AG09319 (cell line): ENCODE results near the gene SORL1.

Source experiments
- DNase-seq: peaks from one replicate; pipeline ENCODE4 v3.0.0-alpha.2; 2010; ENCODE audit warnings: low read depth; ENCODE audit errors: extremely low read depth
- CTCF ChIP-seq: IDR thresholded peaks from 2 replicates; pipeline ENCODE4 v1.5.1; 2011; ENCODE audit warnings: low read depth, mild to moderate bottlenecking, inconsistent platforms, low read length, moderate library complexity

The SORL1 gene

GRCh38 chr11:121583825-121584224 is 131.7 kb downstream of the SORL1 start:
- DNase-seq = no peak
- no peak for TF ChIP-seq CTCF

DNA sequence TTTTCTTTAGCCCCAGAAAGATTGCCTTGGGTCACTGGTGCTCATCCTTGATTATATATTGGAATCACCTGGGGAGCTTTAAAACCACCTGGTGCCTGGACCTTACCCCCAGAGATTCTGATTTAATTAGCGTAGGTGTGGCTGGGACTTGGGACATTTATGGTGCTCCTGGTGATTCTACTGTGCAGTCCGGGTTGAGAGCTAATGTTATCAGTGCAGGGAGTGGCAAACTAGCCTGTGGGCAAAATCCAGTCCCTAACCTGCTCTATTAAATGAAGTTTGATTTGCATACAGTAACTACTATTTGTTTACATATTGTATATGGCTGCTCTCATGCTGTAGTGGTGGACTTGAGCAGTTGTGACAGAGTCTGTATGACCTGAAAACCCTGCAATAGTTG is 134.6 kb downstream of the SORL1 start:
- no peak for DNase-seq
- TF ChIP-seq CTCF = no peak

DNA sequence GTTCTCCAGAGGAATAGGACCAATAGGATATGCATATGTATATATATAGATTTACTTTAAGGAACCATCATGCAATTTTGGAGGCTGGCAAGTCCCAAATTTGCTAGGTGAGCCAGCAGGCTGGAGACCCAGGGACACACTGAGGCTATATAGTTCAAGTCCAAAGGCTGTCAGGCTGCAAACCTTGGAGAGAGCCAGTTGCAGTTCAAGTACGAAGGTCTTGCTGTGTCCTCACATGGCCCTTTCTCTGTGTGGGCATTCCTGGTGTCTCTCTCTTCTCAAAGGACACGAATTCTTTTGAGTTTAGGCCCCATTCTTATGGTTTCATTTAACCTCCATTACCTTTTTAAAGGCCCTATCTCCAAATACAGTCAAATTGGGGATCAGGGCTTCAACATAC is 135.1 kb downstream of the SORL1 start:
- no peak for TF ChIP-seq CTCF
- no peak for DNase-seq

DNA sequence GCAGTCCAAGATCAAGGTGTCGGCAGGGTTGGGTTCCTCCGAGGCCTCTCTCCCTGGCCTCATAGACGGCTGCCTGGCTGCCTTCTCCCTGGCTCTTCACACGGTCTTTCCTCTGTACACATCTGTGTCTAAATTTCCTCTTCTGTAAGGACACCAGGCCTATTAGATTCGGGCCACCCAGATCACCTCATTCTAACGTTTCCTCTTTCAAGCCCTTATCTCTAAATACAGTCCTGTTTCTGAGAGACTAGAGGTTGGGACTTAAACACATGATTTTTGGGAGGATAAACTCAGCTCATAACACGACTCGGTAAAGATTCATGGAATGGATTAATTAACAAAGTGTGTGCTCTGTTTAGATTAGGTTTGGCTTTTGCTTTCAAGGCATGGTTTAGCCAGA is 136.6 kb downstream of the SORL1 start:
- no peak for TF ChIP-seq CTCF
- DNase-seq = no peak

- no peak for DNase-seq
- no peak for TF ChIP-seq CTCF
These were observed 137.9 kb downstream of the SORL1 start for GRCh38 chr11:121589946-121590537.

DNA sequence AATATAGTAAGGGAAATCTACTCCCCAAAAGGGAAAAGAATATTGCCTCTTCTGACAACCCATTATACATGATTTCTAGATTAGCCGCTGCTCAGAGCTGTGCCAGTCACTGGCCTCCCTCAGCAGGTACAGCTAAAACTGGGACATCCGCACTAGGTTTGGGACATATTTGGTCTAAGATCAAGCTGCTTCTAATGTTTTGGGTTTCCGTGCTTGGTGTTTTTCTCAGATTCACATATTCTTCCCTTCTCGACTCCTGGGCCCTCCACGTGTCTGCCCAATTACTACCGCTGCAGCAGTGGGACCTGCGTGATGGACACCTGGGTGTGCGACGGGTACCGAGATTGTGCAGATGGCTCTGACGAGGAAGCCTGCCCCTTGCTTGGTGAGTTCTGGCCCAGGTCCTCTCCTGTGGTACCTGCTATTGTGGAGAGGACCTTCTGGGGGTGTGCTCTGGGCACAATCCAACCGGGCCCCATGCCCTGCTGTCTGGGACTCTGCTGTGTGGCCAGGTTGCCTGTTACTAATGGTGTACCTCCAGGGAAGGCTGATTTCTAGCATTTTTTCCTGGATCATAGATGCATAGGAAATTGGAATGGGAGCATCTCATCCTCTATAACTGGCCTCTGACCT is 138.8 kb downstream of the SORL1 start:
- no peak for DNase-seq
- no peak for TF ChIP-seq CTCF

DNA sequence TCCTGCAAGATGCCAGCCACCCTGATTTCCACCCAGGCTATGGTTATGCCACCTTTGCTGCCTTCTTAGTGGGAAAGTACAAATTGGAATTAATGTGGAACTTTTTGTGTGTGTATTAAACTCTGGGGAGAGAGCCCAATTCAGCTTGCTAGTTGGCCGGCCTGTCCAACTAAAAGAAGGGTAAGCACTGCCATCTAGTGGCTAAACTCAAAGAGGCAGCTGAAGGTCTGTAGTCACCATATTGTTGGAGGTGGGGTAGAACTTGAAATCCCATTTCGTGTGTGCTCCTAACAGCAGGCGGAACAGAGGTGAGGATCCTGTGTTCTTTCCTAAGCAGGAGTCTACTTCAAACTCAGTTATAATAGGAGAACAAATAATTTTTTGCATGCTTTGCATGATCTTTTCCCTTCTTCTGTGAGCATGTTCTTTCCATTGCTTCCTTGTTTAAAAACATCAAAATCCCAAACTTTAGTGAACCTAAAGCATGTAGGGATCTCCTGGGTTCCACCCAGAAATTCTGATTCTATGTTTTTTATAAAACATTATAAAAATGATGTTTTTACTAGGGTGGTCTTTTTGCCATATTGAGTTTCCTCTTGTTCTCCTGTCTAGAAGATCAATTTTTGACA is 139.4 kb downstream of the SORL1 start:
- TF ChIP-seq CTCF = peak; percentile 84
- peak; percentile 63 for DNase-seq
